A375 (cell line): Measurements from ENCODE around the gene CSPG4. TPM values are rescaled to one million over a fixed set of nuclear protein-coding genes. Genes with fewer than 3 reads are reported as not detected.

ENCODE experiments used
- total RNA-seq: library from RNA; depleted of rRNA; stranded (reverse); fragments of >200 nt; shearing (Covaris generic); gene quantifications from 2 replicates; pipeline ENCODE4 v1.2.3, GENCODE V29; 2014; rRNA removed

Gene CSPG4, protein sequence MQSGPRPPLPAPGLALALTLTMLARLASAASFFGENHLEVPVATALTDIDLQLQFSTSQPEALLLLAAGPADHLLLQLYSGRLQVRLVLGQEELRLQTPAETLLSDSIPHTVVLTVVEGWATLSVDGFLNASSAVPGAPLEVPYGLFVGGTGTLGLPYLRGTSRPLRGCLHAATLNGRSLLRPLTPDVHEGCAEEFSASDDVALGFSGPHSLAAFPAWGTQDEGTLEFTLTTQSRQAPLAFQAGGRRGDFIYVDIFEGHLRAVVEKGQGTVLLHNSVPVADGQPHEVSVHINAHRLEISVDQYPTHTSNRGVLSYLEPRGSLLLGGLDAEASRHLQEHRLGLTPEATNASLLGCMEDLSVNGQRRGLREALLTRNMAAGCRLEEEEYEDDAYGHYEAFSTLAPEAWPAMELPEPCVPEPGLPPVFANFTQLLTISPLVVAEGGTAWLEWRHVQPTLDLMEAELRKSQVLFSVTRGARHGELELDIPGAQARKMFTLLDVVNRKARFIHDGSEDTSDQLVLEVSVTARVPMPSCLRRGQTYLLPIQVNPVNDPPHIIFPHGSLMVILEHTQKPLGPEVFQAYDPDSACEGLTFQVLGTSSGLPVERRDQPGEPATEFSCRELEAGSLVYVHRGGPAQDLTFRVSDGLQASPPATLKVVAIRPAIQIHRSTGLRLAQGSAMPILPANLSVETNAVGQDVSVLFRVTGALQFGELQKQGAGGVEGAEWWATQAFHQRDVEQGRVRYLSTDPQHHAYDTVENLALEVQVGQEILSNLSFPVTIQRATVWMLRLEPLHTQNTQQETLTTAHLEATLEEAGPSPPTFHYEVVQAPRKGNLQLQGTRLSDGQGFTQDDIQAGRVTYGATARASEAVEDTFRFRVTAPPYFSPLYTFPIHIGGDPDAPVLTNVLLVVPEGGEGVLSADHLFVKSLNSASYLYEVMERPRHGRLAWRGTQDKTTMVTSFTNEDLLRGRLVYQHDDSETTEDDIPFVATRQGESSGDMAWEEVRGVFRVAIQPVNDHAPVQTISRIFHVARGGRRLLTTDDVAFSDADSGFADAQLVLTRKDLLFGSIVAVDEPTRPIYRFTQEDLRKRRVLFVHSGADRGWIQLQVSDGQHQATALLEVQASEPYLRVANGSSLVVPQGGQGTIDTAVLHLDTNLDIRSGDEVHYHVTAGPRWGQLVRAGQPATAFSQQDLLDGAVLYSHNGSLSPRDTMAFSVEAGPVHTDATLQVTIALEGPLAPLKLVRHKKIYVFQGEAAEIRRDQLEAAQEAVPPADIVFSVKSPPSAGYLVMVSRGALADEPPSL (N-terminal part only)
- 257 and 268 TPM in 2 replicates for total RNA-seq

DNA sequence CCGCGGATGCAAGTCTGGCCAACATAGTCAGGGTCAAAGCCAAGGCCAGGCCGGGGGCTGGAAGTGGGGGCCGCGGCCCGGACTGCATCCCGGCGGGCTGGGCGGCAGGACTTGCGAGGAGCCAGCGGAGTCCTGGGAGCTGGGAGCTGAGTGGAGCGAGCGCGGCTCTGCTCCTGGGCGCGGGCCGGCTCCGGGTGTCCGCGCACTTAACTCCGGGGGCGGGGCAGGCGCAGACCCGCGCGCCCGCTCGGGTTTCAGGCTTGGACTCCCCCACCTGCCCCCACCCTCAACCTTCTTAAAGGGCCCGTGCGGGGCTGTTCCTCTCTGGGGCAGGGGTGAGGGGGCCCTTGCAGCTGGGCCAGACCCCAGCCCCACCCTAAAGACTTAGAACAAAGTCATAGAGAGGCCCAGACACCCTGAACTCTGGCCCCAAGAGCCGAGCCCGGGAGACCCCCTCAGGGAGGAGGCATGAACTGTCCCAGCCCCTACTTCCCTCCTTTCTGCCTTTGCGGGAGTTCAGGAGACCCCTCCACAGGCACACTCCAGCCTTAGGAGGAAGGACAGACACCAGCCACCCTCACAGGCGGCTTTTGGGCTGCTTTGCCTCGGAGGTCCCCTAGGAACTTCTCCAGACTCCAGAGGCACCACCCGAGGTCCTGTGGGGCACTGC is at the start of gene CSPG4:
Gene CSPG4 (minus strand): TSS at position 181 of the 670 bp plus-strand sequence. CDS start 93 bp downstream, at position 88.

DNA sequence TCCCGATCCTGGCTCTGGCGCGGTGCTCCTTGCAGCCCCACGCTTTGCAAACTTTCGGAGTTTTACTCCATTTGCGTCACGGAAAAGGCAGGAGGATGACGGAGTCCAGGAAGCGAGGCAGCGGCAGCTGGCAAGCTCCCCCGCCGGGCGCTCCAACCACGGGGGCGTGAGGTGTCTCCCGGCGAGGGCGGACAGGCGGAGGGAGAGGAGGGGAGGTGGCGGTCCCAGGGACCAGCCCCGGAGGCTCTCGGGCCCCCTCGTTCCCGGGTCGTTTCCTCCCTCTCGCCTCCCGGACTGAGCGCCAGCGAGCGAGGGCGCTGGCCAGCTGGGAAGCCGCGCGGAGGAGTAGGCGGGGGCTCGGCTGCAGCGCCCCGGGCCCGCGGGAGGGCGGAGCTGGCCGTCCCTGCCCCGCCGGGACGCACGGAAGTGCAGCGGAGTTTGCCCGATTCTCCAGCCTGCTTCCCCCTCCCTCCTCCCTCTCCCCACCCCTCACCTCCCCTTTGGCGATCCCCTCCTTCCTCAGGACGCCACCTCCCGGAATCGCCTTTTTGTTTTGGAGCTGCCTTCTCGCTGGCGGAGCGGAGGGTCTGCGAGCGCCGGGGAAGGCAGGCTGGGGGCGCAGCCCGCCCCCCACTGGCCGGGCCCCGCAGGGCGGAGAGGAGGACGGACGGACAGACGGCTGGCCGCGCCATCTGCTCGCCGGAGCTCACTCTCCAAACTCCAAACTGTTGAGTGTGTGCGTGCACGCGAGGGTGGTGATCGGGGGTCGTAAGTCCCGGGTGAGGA is 65.1 kb downstream of the CSPG4 start, which contains the start of gene SNX33:
Gene SNX33 (plus strand): TSS at position 543 of the 786 bp plus-strand sequence. CDS start 1,191 bp downstream, outside the sequence.

DNA sequence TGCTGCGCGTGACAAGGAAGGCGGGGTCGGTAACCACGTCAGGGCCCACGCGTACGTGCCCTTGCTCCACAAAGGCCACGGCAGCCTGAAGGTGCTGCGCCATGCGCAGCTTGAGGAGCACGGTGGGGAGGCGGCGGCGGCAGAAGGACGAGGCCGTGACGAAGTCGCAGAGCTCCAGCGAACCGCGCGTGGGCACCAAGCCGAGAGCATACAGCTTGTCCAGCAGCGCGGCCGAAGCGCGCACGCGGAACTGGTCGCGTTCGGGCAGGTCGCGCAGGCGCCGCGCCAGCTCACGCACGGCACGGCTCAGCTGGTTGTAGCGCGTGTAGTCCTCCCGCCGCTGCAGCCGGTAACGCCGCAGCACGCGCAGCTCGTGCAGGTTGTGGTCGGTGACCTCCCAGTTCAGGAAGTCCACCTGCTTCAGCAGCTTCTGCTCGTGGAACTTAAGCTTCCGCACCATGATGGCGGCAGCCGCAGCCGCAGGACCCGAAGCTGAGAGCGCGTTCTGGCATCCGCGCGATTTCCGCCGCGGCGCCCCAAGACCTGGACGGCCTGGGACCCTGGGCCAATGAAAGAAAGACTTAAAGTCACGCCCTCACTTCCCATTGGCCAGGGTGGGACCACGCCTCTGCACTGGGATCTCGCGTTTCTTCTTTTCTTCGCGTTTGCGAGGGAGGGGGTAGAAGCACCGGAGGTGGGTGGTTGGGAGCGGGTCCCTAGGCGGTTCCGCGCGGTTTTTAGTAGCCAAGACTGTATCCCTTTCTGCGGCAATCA is 72.8 kb downstream of the CSPG4 start, which contains the start of gene IMP3:
Gene IMP3 (minus strand): TSS at position 516 of the 774 bp plus-strand sequence. CDS start 56 bp downstream, at position 460.

DNA sequence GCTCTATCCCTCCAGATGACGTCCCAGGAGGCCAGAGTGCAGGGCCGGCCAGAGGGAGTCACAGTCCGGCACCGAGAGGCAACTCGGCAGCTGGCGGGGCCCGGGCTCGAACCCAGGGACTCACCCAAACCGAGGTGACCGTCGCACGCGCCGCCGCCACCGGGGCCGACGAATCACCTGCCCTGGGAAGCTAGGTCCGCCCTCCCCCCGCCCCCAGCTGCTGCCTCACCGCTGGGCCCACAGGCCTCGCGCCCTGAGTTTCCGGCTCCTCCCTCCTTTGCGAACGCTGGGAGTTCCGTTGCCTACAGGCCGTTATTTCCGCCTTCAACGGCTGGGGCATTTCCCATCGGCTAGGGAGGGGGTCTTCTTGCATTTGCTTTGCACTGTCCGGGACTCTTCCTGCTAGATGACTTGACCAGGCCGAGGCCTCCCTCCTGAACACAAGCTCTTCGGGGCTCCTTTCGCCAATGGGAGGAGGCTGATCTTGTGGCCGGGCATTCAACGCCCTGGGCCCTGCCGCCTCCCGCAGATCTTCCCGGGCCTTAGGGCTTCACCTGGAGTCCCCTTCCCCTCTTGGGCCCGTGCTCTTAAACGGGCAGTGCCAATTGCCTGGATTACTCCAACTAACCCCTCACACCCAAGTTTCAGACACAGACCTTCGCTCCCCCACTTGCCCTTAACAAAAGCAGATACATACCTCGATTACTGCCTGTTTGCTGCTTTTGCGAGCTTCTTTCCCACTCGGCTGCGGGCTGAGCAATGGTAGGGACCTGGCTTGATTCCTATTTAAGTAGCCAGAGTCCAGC is 86.9 kb downstream of the CSPG4 start, which contains the start of gene SNUPN:
Gene SNUPN (minus strand): TSS at position 184 of the 806 bp plus-strand sequence. CDS start 4,674 bp downstream, outside the sequence.

Other genes starting within 250 kb of the CSPG4 start
- 14.9 and 15.3 TPM in 2 replicates for gene PTPN9, start 133.5 kb downstream of the CSPG4 start, total RNA-seq
- gene SNUPN, start 87.1 kb downstream of the CSPG4 start, total RNA-seq = 28.7 and 29.4 TPM in 2 replicates
- gene IMP3, start 72.6 kb downstream of the CSPG4 start, total RNA-seq = 88.7 and 95.7 TPM in 2 replicates
- gene SNX33, start 64.9 kb downstream of the CSPG4 start, total RNA-seq = 9.1 and 9.2 TPM in 2 replicates
- 18.0 and 22.7 TPM in 2 replicates for gene UBE2Q2, start 130.6 kb upstream of the CSPG4 start, total RNA-seq
- gene FBXO22, start 191.0 kb upstream of the CSPG4 start, total RNA-seq = 70.1 and 77.3 TPM in 2 replicates